ENCODE measurements around the gene CYSRT1. TPM values are rescaled to one million over a fixed set of nuclear protein-coding genes. Genes with fewer than 3 reads are reported as not detected.
A peak's percentile ranks its signal among the peaks of the same experiment; 100 is the strongest.

CYSRT1 gene
- total RNA-seq, 1 donor from 2014 or later, result 3.9 TPM

- DNase-seq (ENCODE audit: low read depth) (no peak), FAIRE-seq (no peak)
- no peak for TF ChIP-seq CTCF (IDR thresholded peaks at IDR 0.05; ENCODE audit: insufficient read depth, low read length, severe bottlenecking)
Observed at GRCh38 chr9:137192448-137192780, 32.6 kb upstream of the CYSRT1 start.

GRCh38 chr9:137192859-137193258 is 32.1 kb upstream of the CYSRT1 start:
- H3K36me3 ChIP-seq (ENCODE audit: control insufficient read depth, insufficient read depth, low read length), result peaks cover 13% of the 10 kb centered on the region
- DNase-seq (ENCODE audit: low read depth) (no peak), FAIRE-seq (no peak)
- no peak for TF ChIP-seq CTCF (IDR thresholded peaks at IDR 0.05; ENCODE audit: insufficient read depth, low read length, severe bottlenecking)
- no peak overlapping the region for H3K4me3 ChIP-seq (ENCODE audit: low read depth, low read length)
- H3K27me3 ChIP-seq (ENCODE audit: control insufficient read depth, insufficient read depth, low read length), result no peaks in the 10 kb centered on the region

More at GRCh38 chr9:137192448-137192780, 32.6 kb upstream of the CYSRT1 start:
- H3K36me3 ChIP-seq (ENCODE audit: control insufficient read depth, insufficient read depth, low read length), result peaks cover 13% of the 10 kb centered on the region
- no peaks in the 10 kb centered on the region for H3K27me3 ChIP-seq (ENCODE audit: control insufficient read depth, insufficient read depth, low read length)
- no peak overlapping the region for H3K4me3 ChIP-seq (ENCODE audit: low read depth, low read length)

GRCh38 chr9:137193771-137194170 is 31.2 kb upstream of the CYSRT1 start:
- no peak for FAIRE-seq
- Histone ChIP-seq H3K36me3 (ENCODE audit: control insufficient read depth, insufficient read depth, low read length) (peaks cover 13% of the 10 kb centered on the region), H3K4me3 (ENCODE audit: low read depth, low read length) (no peak overlapping the region), H3K27me3 (ENCODE audit: control insufficient read depth, insufficient read depth, low read length) (no peaks in the 10 kb centered on the region)
- no peak for TF ChIP-seq CTCF (IDR thresholded peaks at IDR 0.05; ENCODE audit: insufficient read depth, low read length, severe bottlenecking)
- DNase-seq (ENCODE audit: low read depth), result no peak

- no peak for DNase-seq (ENCODE audit: low read depth)
- peaks cover 13% of the 10 kb centered on the region for H3K36me3 ChIP-seq (ENCODE audit: control insufficient read depth, insufficient read depth, low read length)
- no peak overlapping the region for H3K4me3 ChIP-seq (ENCODE audit: low read depth, low read length)
- TF ChIP-seq CTCF (IDR thresholded peaks at IDR 0.05; ENCODE audit: insufficient read depth, low read length, severe bottlenecking), result no peak
- no peaks in the 10 kb centered on the region for H3K27me3 ChIP-seq (ENCODE audit: control insufficient read depth, insufficient read depth, low read length)
- FAIRE-seq, result no peak
Observed at GRCh38 chr9:137194388-137194787, 30.6 kb upstream of the CYSRT1 start.

- peak; percentile 26 for DNase-seq (ENCODE audit: low read depth)
- Histone ChIP-seq H3K4me3 (ENCODE audit: low read depth, low read length) (no peak overlapping the region), H3K27me3 (ENCODE audit: control insufficient read depth, insufficient read depth, low read length) (no peaks in the 10 kb centered on the region), H3K36me3 (ENCODE audit: control insufficient read depth, insufficient read depth, low read length) (peaks cover 9% of the 10 kb centered on the region)
- no peak for FAIRE-seq
- TF ChIP-seq CTCF (IDR thresholded peaks at IDR 0.05; ENCODE audit: insufficient read depth, low read length, severe bottlenecking), result no peak
Observed at GRCh38 chr9:137194909-137195308, 30.1 kb upstream of the CYSRT1 start.

GRCh38 chr9:137195525-137196220 is 29.3 kb upstream of the CYSRT1 start:
- H3K36me3 ChIP-seq (ENCODE audit: control insufficient read depth, insufficient read depth, low read length), result peaks cover 5% of the 10 kb centered on the region
- no peak overlapping the region for H3K4me3 ChIP-seq (ENCODE audit: low read depth, low read length)
- H3K27me3 ChIP-seq (ENCODE audit: control insufficient read depth, insufficient read depth, low read length), result no peaks in the 10 kb centered on the region
- FAIRE-seq (no peak), DNase-seq (ENCODE audit: low read depth) (no peak)
- TF ChIP-seq CTCF (IDR thresholded peaks at IDR 0.05; ENCODE audit: insufficient read depth, low read length, severe bottlenecking), result no peak
